Measurements from ENCODE around the gene MRTFA. TPM values are rescaled to one million over a fixed set of nuclear protein-coding genes. Genes with fewer than 3 reads are reported as not detected.

Gene MRTFA
- total RNA-seq, 1 donor from 2014 or later = 11.3 TPM

GRCh38 chr22:40666151-40666848, 29.8 kb upstream of the MRTFA start:
- H3K4me3 ChIP-seq = no peak overlapping the region
- Mint-ChIP-seq H3K36me3 (no peaks in the 10 kb centered on the region), H3K27ac (no peak overlapping the region), H3K27me3 (ENCODE audit: insufficient read depth, low read depth) (peaks cover 12% of the 10 kb centered on the region), H3K4me1 (peaks cover 25% of the 10 kb centered on the region), H3K4me3 (no peak overlapping the region), H3K9me3 (peaks cover 3% of the 10 kb centered on the region)
- H3K27me3 ChIP-seq = no peaks in the 10 kb centered on the region
- no peaks in the 10 kb centered on the region for H3K4me1 ChIP-seq
- DNase-seq (ENCODE audit: low spot score) = no peak
- TF ChIP-seq EZH2 (IDR thresholded peaks at IDR 0.05) (no peak), CTCF (IDR thresholded peaks at IDR 0.05) (no peak), EZH2phosphoT487 (IDR thresholded peaks at IDR 0.05) (no peak)
- no peaks in the 10 kb centered on the region for H3F3A ChIP-seq (ENCODE audit: low read depth)
- H3K9me3 ChIP-seq (ENCODE audit: low read depth) = no peaks in the 10 kb centered on the region
- no peak overlapping the region for H3K9ac ChIP-seq
- no peaks in the 10 kb centered on the region for H3K36me3 ChIP-seq
- no peaks in the 10 kb centered on the region for H3K79me2 ChIP-seq (ENCODE audit: low read depth)
- H3K27ac ChIP-seq = no peak overlapping the region
- no peak overlapping the region for H3K4me2 ChIP-seq
- H2AFZ ChIP-seq (replicated peaks) = no peak overlapping the region
- no peaks in the 10 kb centered on the region for H4K20me1 ChIP-seq (ENCODE audit: low read depth)

- Histone ChIP-seq H3K79me2 (ENCODE audit: low read depth) (no peaks in the 10 kb centered on the region), H3K27ac (no peak overlapping the region), H2AFZ (replicated peaks) (no peak overlapping the region), H3K4me2 (no peak overlapping the region), H3K36me3 (no peaks in the 10 kb centered on the region), H3K9me3 (ENCODE audit: low read depth) (no peaks in the 10 kb centered on the region), H3K4me1 (no peaks in the 10 kb centered on the region), H3K27me3 (no peaks in the 10 kb centered on the region), H4K20me1 (ENCODE audit: low read depth) (no peaks in the 10 kb centered on the region), H3K9ac (no peak overlapping the region), H3F3A (ENCODE audit: low read depth) (no peaks in the 10 kb centered on the region), H3K4me3 (no peak overlapping the region)
- Mint-ChIP-seq H3K27me3 (ENCODE audit: insufficient read depth, low read depth) (peaks cover 13% of the 10 kb centered on the region), H3K4me1 (peaks cover 27% of the 10 kb centered on the region), H3K27ac (peak overlapping the region; percentile 64), H3K4me3 (no peak overlapping the region), H3K36me3 (no peaks in the 10 kb centered on the region), H3K9me3 (peaks cover 3% of the 10 kb centered on the region)
- TF ChIP-seq EZH2phosphoT487 (IDR thresholded peaks at IDR 0.05) (no peak), EZH2 (IDR thresholded peaks at IDR 0.05) (no peak), CTCF (IDR thresholded peaks at IDR 0.05) (no peak)
- no peak for DNase-seq (ENCODE audit: low spot score)
Observed at GRCh38 chr22:40665312-40665711, 28.8 kb upstream of the MRTFA start.

- no peaks in the 10 kb centered on the region for H3K36me3 ChIP-seq
- H4K20me1 ChIP-seq (ENCODE audit: low read depth) = no peaks in the 10 kb centered on the region
- H3K36me3 Mint-ChIP-seq = no peaks in the 10 kb centered on the region
- H3K4me1 ChIP-seq = no peaks in the 10 kb centered on the region
- H3K4me2 ChIP-seq = no peak overlapping the region
- no peaks in the 10 kb centered on the region for H3K79me2 ChIP-seq (ENCODE audit: low read depth)
- no peak for DNase-seq (ENCODE audit: low spot score)
- H3K9me3 Mint-ChIP-seq = no peaks in the 10 kb centered on the region
- no peak overlapping the region for H2AFZ ChIP-seq (replicated peaks)
- no peak overlapping the region for H3K27ac Mint-ChIP-seq
- no peak for TF ChIP-seq CTCF (IDR thresholded peaks at IDR 0.05)
- no peak for TF ChIP-seq EZH2phosphoT487 (IDR thresholded peaks at IDR 0.05)
- TF ChIP-seq EZH2 (IDR thresholded peaks at IDR 0.05) = no peak
- H3K4me3 ChIP-seq = no peak overlapping the region
- H3K27ac ChIP-seq = no peak overlapping the region
- H3K9me3 ChIP-seq (ENCODE audit: low read depth) = no peaks in the 10 kb centered on the region
- peaks cover 16% of the 10 kb centered on the region for H3K4me1 Mint-ChIP-seq
- no peak overlapping the region for H3K9ac ChIP-seq
- H3K4me3 Mint-ChIP-seq = no peak overlapping the region
- peaks cover 8% of the 10 kb centered on the region for H3K27me3 Mint-ChIP-seq (ENCODE audit: insufficient read depth, low read depth)
- no peaks in the 10 kb centered on the region for H3K27me3 ChIP-seq
- H3F3A ChIP-seq (ENCODE audit: low read depth) = no peaks in the 10 kb centered on the region
Observed at GRCh38 chr22:40661671-40662070, 25.2 kb upstream of the MRTFA start.
